Breast epithelium (tissue), 4 donors: ENCODE data around the gene PKM. TPM values are rescaled to one million over a fixed set of nuclear protein-coding genes. Genes with fewer than 3 reads are reported as not detected.
"Not testable (repeated sequence)": the region's sequence is repeated elsewhere in the genome, so short reads cannot be mapped to it uniquely, and the experiment has no call there.

ENCODE experiments used
- DNase-seq, 2 donors: peaks; one replicate each; pipeline ENCODE4 v3.0.0-alpha.2; 2019; ENCODE audit warnings: low spot score in 2 of 2
- H3K27ac ChIP-seq, 2 donors: fragments of 200-600 bp; sonication (generic) in 1 of 2; one replicate each; pipeline ENCODE4 v1.5.1; 2016 to 2019; ENCODE audit warnings: mild to moderate bottlenecking in 1 of 2
- H3K27me3 ChIP-seq, 2 donors: fragments of 200-600 bp; sonication (generic) in 1 of 2; one replicate each; pipeline versions ENCODE4 v1.5.1 to v1.6.0; 2017 to 2019; ENCODE audit warnings: control low read depth in 1 of 2, mild to moderate bottlenecking in 1 of 2
- H3K36me3 ChIP-seq: fragments of 200-600 bp; one replicate; pipeline ENCODE4 v1.5.1; 2019
- H3K4me1 ChIP-seq, 2 donors: fragments of 200-600 bp; sonication (generic); one replicate each; pipeline ENCODE4 v1.5.1; 2016 to 2019; ENCODE audit warnings: control low read depth in 1 of 2
- H3K4me3 ChIP-seq, 3 donors: fragments of 200-600 bp; sonication (generic); 1 replicate in 2 of 3; 2 replicates in 1 of 3; pipeline ENCODE4 v1.5.1; 2016 to 2019; ENCODE audit warnings: mild to moderate bottlenecking in 3 of 3, moderate library complexity in 2 of 3
- H3K9me3 ChIP-seq, 2 donors: fragments of 200-600 bp; sonication (generic) in 1 of 2; one replicate each; pipeline ENCODE4 v1.5.1; 2016 to 2019; ENCODE audit warnings: control low read depth in 1 of 2
- POLR2A ChIP-seq: fragments of 450-650 bp; IDR thresholded peaks from one replicate; pipeline ENCODE4 v1.6.1; 2016; ENCODE audit warnings: antibody characterized with exemption, mild to moderate bottlenecking, moderate library complexity
- POLR2AphosphoS5 ChIP-seq, 3 donors: sonication (generic); formaldehyde crosslinking; IDR thresholded peaks; one replicate each; pipeline ENCODE4 v1.6.1; 2017; ENCODE audit warnings: antibody characterized with exemption in 3 of 3
- intact Hi-C: fragments of 100-400 bp; cut with DNase I; formaldehyde crosslinking; loops from one replicate; pipeline ENCODE4 v1.15.1; 2023; ENCODE audit warnings: low total_unique reads
- total RNA-seq, 3 donors: library from RNA; depleted of rRNA; stranded (reverse); fragments of >200 nt; gene quantifications; one replicate each; pipeline ENCODE4 v1.1.0, GENCODE V29; 2016
- TF ChIP-seq, protein P1 (sequence below), 3 donors: fragments of 450-650 bp; IDR thresholded peaks; one replicate each; pipeline ENCODE4 v1.5.1; 2016 to 2017; ENCODE audit warnings: antibody characterized with exemption in 3 of 3, mild to moderate bottlenecking in 3 of 3, moderate library complexity in 3 of 3

Gene PKM
- total RNA-seq = 100 to 1,000 TPM; 212 to 476 (median 367) TPM

DNA sequence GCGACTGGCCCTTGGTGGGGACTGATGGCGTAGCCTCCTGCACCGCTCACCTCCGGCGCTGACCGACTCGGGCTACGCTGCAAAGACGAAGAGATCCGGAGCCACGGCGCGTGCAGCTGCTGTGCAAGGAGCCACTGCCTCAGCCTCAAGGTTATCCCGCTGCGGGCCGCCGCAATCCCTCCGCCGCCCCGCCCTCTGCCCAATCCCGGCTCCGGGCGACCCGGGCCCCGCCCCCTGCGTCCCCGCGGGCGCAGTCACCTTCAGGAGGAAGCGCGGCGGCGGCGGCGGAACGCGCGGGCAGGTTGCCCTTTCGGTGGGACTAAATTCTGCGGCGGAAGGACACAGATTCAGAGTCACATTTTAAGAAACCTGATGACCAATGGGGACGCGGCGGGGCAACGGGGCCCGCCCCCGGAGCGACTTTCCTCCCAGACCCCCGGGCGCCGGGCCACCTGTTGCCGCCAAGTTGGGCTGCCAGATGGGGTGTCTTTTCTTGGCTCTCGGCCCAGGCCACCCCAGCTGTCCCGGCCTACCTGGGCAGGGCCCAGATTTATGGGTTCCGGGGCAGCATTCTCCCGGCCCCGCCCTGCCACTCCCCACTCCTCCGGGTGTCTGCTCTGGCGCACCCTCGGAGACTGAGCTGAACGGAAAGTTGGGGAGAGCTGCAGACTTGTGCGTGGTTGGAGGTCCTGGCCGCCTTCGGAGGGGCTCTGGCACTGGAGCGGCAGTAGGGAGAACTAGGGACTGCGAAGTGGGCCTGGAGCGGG is at the start of gene PKM:
TSS of gene PKM (minus strand) at position 125 of the 767 bp plus-strand sequence. CDS start 12,093 bp downstream, outside the sequence.
- peak; percentile 96 for DNase-seq
- H3K4me3 ChIP-seq = peak within 1 kb of the TSS; percentile 80 to 92 (median 88)
- H3K27me3 ChIP-seq = no peaks in the 10 kb centered on the region
- TF ChIP-seq POLR2AphosphoS5 (IDR thresholded peaks at IDR 0.05) (peak; percentile 85 to 91 (median 90)), POLR2A (peak; percentile 94)
- TF ChIP-seq, protein P1, sequence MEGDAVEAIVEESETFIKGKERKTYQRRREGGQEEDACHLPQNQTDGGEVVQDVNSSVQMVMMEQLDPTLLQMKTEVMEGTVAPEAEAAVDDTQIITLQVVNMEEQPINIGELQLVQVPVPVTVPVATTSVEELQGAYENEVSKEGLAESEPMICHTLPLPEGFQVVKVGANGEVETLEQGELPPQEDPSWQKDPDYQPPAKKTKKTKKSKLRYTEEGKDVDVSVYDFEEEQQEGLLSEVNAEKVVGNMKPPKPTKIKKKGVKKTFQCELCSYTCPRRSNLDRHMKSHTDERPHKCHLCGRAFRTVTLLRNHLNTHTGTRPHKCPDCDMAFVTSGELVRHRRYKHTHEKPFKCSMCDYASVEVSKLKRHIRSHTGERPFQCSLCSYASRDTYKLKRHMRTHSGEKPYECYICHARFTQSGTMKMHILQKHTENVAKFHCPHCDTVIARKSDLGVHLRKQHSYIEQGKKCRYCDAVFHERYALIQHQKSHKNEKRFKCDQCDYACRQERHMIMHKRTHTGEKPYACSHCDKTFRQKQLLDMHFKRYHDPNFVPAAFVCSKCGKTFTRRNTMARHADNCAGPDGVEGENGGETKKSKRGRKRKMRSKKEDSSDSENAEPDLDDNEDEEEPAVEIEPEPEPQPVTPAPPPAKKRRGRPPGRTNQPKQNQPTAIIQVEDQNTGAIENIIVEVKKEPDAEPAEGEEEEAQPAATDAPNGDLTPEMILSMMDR (IDR thresholded peaks at IDR 0.05) = peak in 2 of 3 donors; percentile 12 to 13
- no peaks in the 10 kb centered on the region for H3K9me3 ChIP-seq
- H3K4me1 ChIP-seq = peaks cover 0 to 23% of the 10 kb centered on the region in 2 donors
- intact Hi-C loops = no loop called here
- peak within 1 kb of the TSS; percentile 94 to 98 for H3K27ac ChIP-seq
- H3K36me3 ChIP-seq = no peaks in the 10 kb centered on the region

DNA sequence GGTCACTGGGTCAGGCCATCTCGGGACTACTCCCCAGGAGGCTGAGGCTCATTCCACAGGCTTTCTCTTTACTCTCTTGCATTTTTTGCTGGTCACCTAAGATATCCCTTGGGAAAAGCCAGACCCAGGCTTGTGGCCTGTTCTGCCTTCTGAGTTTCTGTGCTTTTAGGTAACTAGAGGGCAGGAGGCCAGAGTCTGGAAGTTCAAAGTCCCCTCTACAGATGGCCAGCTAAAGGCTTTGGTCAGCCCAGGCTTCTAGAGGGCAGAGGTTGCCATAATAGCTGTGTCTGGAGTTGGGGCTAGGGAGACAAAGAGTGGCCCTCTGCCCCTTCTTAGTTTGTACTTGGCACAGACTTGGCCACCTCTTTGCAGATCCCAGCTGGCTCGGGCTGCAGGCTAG is 49.8 kb upstream of the PKM start:
- H3K27ac ChIP-seq = no peak overlapping the region
- no peak for DNase-seq
- TF ChIP-seq, protein P1 (IDR thresholded peaks at IDR 0.05) = no peak
- no peak for TF ChIP-seq POLR2A
- no peak for TF ChIP-seq POLR2AphosphoS5 (IDR thresholded peaks at IDR 0.05)
- H3K4me3 ChIP-seq = no peak overlapping the region
- no peaks in the 10 kb centered on the region for H3K9me3 ChIP-seq
- no peaks in the 10 kb centered on the region for H3K36me3 ChIP-seq
- no peaks in the 10 kb centered on the region for H3K4me1 ChIP-seq
- intact Hi-C loops = no loop called here
- no peaks in the 10 kb centered on the region for H3K27me3 ChIP-seq

DNA sequence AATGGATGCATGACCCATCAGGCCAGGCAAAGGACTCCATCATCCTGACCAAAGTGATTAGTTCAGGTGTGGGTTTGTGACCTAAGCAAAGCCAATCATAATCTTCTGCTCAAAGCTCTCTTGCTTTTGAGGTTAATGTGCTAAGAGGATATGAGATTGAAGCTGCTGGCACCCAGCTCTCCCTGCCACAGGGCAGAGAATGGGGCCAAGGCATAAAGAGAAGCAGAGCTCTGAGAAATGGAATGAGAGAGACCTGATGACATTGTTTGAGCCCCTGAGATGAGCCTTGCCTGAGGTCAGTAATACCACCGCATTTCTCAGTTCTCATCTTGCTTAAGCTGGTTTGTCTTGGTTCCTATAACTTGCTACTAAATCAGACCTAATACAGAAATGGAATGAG is 47.7 kb upstream of the PKM start:
- Histone ChIP-seq H3K27me3 (no peaks in the 10 kb centered on the region), H3K4me1 (no peaks in the 10 kb centered on the region), H3K4me3 (no peak overlapping the region), H3K36me3 (no peaks in the 10 kb centered on the region), H3K27ac (no peak overlapping the region), H3K9me3 (no peaks in the 10 kb centered on the region)
- intact Hi-C loops = loop anchor here (10.0 kb wide), 1 partner anchor 74 kb away; no protein-coding TSS in a partner anchor
- TF ChIP-seq POLR2A (no peak), POLR2AphosphoS5 (IDR thresholded peaks at IDR 0.05) (no peak)
- TF ChIP-seq, protein P1 (IDR thresholded peaks at IDR 0.05) = no peak
- no peak for DNase-seq

DNA sequence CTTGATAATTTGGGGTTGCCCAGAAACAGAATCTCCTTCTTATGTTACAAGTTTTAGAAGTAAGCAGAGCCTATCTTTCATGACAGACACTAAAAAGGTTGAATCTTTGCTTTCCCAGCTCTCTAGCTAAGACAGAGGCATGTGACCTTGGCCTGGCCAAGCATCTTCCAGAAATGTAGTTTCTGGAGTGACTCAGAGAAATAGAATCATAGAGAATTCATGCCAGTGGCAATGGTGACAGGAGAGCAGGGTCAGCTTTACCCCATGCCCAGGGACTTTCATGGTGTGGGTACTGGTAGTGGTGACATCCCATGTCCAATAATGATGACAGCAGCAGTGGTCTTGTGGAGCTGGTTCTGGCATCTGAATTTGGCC is 45.3 kb upstream of the PKM start:
- Histone ChIP-seq H3K9me3 (no peaks in the 10 kb centered on the region), H3K4me1 (peaks cover 0 to 4% of the 10 kb centered on the region in 2 donors), H3K4me3 (no peak overlapping the region), H3K36me3 (no peaks in the 10 kb centered on the region), H3K27me3 (no peaks in the 10 kb centered on the region), H3K27ac (no peak overlapping the region)
- intact Hi-C loops = loop anchor here (10.0 kb wide), 1 partner anchor 72 kb away; no protein-coding TSS in a partner anchor
- TF ChIP-seq POLR2A (no peak), POLR2AphosphoS5 (IDR thresholded peaks at IDR 0.05) (no peak)
- TF ChIP-seq, protein P1 (IDR thresholded peaks at IDR 0.05) = no peak
- DNase-seq = no peak

DNA sequence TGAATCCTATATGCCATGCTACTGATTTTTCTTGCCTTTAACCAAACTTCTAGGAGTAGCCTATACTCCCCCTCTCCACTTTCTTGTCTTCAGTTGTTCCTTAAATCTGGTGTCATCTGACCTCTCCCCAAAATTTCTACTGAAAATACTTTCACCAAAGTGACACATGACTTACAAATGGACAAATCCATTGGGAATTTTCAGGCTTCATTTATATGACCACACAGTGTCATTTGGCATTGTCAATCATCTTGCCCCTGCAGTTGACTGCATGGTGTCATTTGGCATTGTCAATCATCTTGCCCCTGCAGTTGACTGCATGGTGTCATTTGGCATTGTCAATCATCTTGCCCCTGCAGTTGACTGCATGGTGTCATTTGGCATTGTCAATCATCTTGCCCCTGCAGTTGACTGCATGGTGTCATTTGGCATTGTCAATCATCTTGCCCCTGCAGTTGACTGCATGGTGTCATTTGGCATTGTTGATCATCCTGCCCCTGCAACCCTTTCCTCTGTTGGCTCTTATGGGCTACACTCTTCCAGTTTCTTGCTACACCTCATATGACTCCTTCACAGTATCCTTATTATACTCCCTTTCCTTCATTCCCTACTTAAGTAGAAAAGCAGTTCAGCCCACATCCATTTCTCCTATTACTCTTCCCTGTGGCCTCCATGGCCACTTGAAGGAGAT is 44.8 kb upstream of the PKM start:
- not testable (repeated sequence) for DNase-seq, H3K9me3 ChIP-seq, H3K4me3 ChIP-seq, H3K27ac ChIP-seq, H3K36me3 ChIP-seq, H3K27me3 ChIP-seq, H3K4me1 ChIP-seq
- intact Hi-C loops = loop anchor here (10.0 kb wide), 1 partner anchor 71 kb away; no protein-coding TSS in a partner anchor
